ENCODE data around the gene CLBA1.

GRCh38 chr14:104935955-104936354 lies 49.6 kb upstream of the CLBA1 start:
- TF ChIP-seq POLR2A (IDR thresholded peaks at IDR 0.05; ENCODE audit: low read length) (no peak), CTCF (IDR thresholded peaks at IDR 0.05) (no peak), CEBPB (IDR thresholded peaks at IDR 0.05) (no peak), CHD4 (IDR thresholded peaks at IDR 0.05; ENCODE audit: borderline replicate concordance) (no peak), CBX2 (IDR thresholded peaks at IDR 0.05; ENCODE audit: borderline replicate concordance, low read depth) (no peak), BCL3 (IDR thresholded peaks at IDR 0.05) (no peak), REST (IDR thresholded peaks at IDR 0.05) (no peak), EP300 (IDR thresholded peaks at IDR 0.05) (no peak), PHF8 (IDR thresholded peaks at IDR 0.05; ENCODE audit: borderline replicate concordance, low read depth) (no peak)
